ENCODE data around the gene SLC35A4. TPM values are rescaled to one million over a fixed set of nuclear protein-coding genes. Genes with fewer than 3 reads are reported as not detected.

Gene SLC35A4
- total and polyA plus RNA-seq, 3 donors from 2014 or later: 84.3 to 105 (median 97.0) TPM

- H3K36me3 ChIP-seq (ENCODE audit: low read depth, missing control alignments): no peaks in the 10 kb centered on the region
- H3K27ac ChIP-seq: peak overlapping the region; percentile 65 to 79
- H3K4me3 ChIP-seq: no peak overlapping the region
- no peaks in the 10 kb centered on the region for H3K27me3 ChIP-seq
- no peak for DNase-seq
- WGBS, 2 donors: 58 to 66% methylated on average over 4 of the region's 4 CpGs
- no peaks in the 10 kb centered on the region for H3K9me3 ChIP-seq
- no peak for TF ChIP-seq POLR2A (IDR thresholded peaks at IDR 0.05)
- TF ChIP-seq CTCF (IDR thresholded peaks at IDR 0.05): no peak
- peaks cover 57% of the 10 kb centered on the region for H3K4me1 ChIP-seq
- intact Hi-C loops (cut with DNase I; ENCODE audit: low total_unique reads): no loop called here
Observed at GRCh38 chr5:140569197-140569596, 4.6 kb downstream of the SLC35A4 start.

- 75 to 76% methylated on average over 2 to 4 of the region's 4 CpGs for WGBS, 2 donors
- Histone ChIP-seq H3K4me3 (no peak overlapping the region), H3K27ac (peak overlapping the region; percentile 25 to 79), H3K27me3 (no peaks in the 10 kb centered on the region), H3K4me1 (peaks cover 65% of the 10 kb centered on the region), H3K36me3 (ENCODE audit: low read depth, missing control alignments) (no peaks in the 10 kb centered on the region), H3K9me3 (no peaks in the 10 kb centered on the region)
- TF ChIP-seq CTCF (IDR thresholded peaks at IDR 0.05): no peak
- no peak for TF ChIP-seq POLR2A (IDR thresholded peaks at IDR 0.05)
- intact Hi-C loops (cut with DNase I; ENCODE audit: low total_unique reads): no loop called here
- no peak for DNase-seq
Observed at GRCh38 chr5:140570058-140570457, 5.4 kb downstream of the SLC35A4 start.

GRCh38 chr5:140570488-140570887 is 5.9 kb downstream of the SLC35A4 start:
- Histone ChIP-seq H3K27ac (peak overlapping the region; percentile 79 to 80), H3K4me3 (no peak overlapping the region), H3K9me3 (no peaks in the 10 kb centered on the region), H3K4me1 (peaks cover 65% of the 10 kb centered on the region), H3K27me3 (no peaks in the 10 kb centered on the region), H3K36me3 (ENCODE audit: low read depth, missing control alignments) (no peaks in the 10 kb centered on the region)
- TF ChIP-seq POLR2A (IDR thresholded peaks at IDR 0.05) (no peak), CTCF (IDR thresholded peaks at IDR 0.05) (no peak)
- 92 to 100% methylated on average over 1 of the region's 1 CpG for WGBS, 2 donors
- intact Hi-C loops (cut with DNase I; ENCODE audit: low total_unique reads): no loop called here
- no peak for DNase-seq

- TF ChIP-seq POLR2A (IDR thresholded peaks at IDR 0.05): no peak
- no peak for TF ChIP-seq CTCF (IDR thresholded peaks at IDR 0.05)
- DNase-seq: no peak
- Histone ChIP-seq H3K27me3 (no peaks in the 10 kb centered on the region), H3K27ac (peak overlapping the region; percentile 79 to 80), H3K9me3 (no peaks in the 10 kb centered on the region), H3K4me3 (no peak overlapping the region), H3K36me3 (ENCODE audit: low read depth, missing control alignments) (no peaks in the 10 kb centered on the region), H3K4me1 (peaks cover 66% of the 10 kb centered on the region)
- intact Hi-C loops (cut with DNase I; ENCODE audit: low total_unique reads): no loop called here
- 71 to 77% methylated on average over 5 of the region's 5 CpGs for WGBS, 2 donors
Observed at GRCh38 chr5:140571105-140571504, 6.5 kb downstream of the SLC35A4 start.

GRCh38 chr5:140573683-140574082 is 9.1 kb downstream of the SLC35A4 start:
- 80 to 82% methylated on average over 7 of the region's 7 CpGs for WGBS, 2 donors
- peaks cover 77% of the 10 kb centered on the region for H3K4me1 ChIP-seq
- H3K27ac ChIP-seq: peak overlapping the region; percentile 80 to 84
- H3K4me3 ChIP-seq: no peak overlapping the region
- intact Hi-C loops (cut with DNase I; ENCODE audit: low total_unique reads): no loop called here
- no peaks in the 10 kb centered on the region for H3K27me3 ChIP-seq
- DNase-seq: no peak
- H3K9me3 ChIP-seq: no peaks in the 10 kb centered on the region
- H3K36me3 ChIP-seq (ENCODE audit: low read depth, missing control alignments): no peaks in the 10 kb centered on the region
- TF ChIP-seq CTCF (IDR thresholded peaks at IDR 0.05) (no peak), POLR2A (IDR thresholded peaks at IDR 0.05) (no peak)

Data from testis (tissue), 3 donors.